HepG2 (cell line): ENCODE results near the gene RASL12. TPM values are rescaled to one million over a fixed set of nuclear protein-coding genes. Genes with fewer than 3 reads are reported as not detected.

Source experiments
- KIAA2018 ChIP-seq: sonication (generic); formaldehyde crosslinking; IDR thresholded peaks from 2 replicates; pipeline ENCODE4 v1.5.0; 2020; ENCODE audit warnings: mild to moderate bottlenecking, missing genetic modification reagents, borderline replicate concordance
- KLF13 ChIP-seq: sonication (generic); formaldehyde crosslinking; IDR thresholded peaks from 2 replicates; pipeline ENCODE4 v1.4.0; 2020; ENCODE audit warnings: mild to moderate bottlenecking, missing genetic modification reagents
- MED13 ChIP-seq: sonication (generic); formaldehyde crosslinking; IDR thresholded peaks from 2 replicates; pipeline ENCODE4 v1.5.0; 2020; ENCODE audit warnings: missing genetic modification reagents
- RARG ChIP-seq: sonication (generic); formaldehyde crosslinking; IDR thresholded peaks from 2 replicates; pipeline ENCODE4 v1.4.0; 2020; ENCODE audit warnings: low read depth, mild to moderate bottlenecking, missing genetic modification reagents
- SYNCRIP ChIP-seq: fragments of 200-400 bp; formaldehyde crosslinking; IDR thresholded peaks from 2 replicates; pipeline ENCODE4 v1.6.1; 2018; ENCODE audit warnings: mild to moderate bottlenecking, low read depth, low read length; ENCODE audit not compliant: insufficient read depth
- THAP11 ChIP-seq: IDR thresholded peaks from 2 replicates; pipeline ENCODE4 v1.6.1; 2016; ENCODE audit warnings: missing biosample characterization, missing genetic modification reagents
- ZFYVE20 ChIP-seq: sonication (generic); formaldehyde crosslinking; IDR thresholded peaks from 2 replicates; pipeline ENCODE4 v1.8.0; 2023; ENCODE audit warnings: low read depth, mild to moderate bottlenecking, moderate library complexity, missing genetic modification reagents, borderline replicate concordance
- ZNF3 ChIP-seq: IDR thresholded peaks from 2 replicates; pipeline ENCODE4 v1.7.0; 2017; ENCODE audit warnings: inconsistent platforms
- ZNF318 ChIP-seq: sonication (generic); formaldehyde crosslinking; IDR thresholded peaks from 2 replicates; pipeline ENCODE4 v1.4.0; 2020; ENCODE audit warnings: mild to moderate bottlenecking, missing genetic modification reagents
- ZNF326 ChIP-seq: sonication (generic); formaldehyde crosslinking; IDR thresholded peaks from 2 replicates; pipeline ENCODE4 v1.4.0; 2020; ENCODE audit warnings: missing genetic modification reagents, borderline replicate concordance
- ZNF570 ChIP-seq: sonication (generic); formaldehyde crosslinking; IDR thresholded peaks from 2 replicates; pipeline ENCODE4 v1.4.0; 2020; ENCODE audit warnings: mild to moderate bottlenecking, missing genetic modification reagents, borderline replicate concordance
- polyA plus RNA-seq, 8 experiments: library from polyadenylated mRNA; depleted of rRNA in 3 of 8; stranded (reverse) in 7 of 8; unstranded in 1 of 8; fragments of >200 nt; fragmentation: Illumina TruSeq in 4 of 8; extraction: Trizol in 4 of 8; gene quantifications; 2 replicates each; pipeline versions ENCODE4 v1.2.1 to v1.2.3, GENCODE V29; 2011 to 2016; ENCODE audit warnings: low read depth in 4 of 8, missing spikeins in 1 of 8, mixed read lengths in 1 of 8; ENCODE audit not compliant: insufficient read depth in 1 of 8
- total RNA-seq, 5 experiments: library from RNA; depleted of rRNA; stranded (reverse); fragments of >200 nt; fragmentation: Illumina TruSeq; extraction: Trizol; gene quantifications; 2 replicates each; pipeline ENCODE4 v1.2.3, GENCODE V29; 2016; ENCODE audit warnings: low read depth in 1 of 5

The RASL12 gene
- total and polyA plus RNA-seq, 2 of the 13 experiments (the other 11 are each of a cell fraction or from before 2014, with no cell fraction given) = 0.16 to 0.55 TPM

DNA sequence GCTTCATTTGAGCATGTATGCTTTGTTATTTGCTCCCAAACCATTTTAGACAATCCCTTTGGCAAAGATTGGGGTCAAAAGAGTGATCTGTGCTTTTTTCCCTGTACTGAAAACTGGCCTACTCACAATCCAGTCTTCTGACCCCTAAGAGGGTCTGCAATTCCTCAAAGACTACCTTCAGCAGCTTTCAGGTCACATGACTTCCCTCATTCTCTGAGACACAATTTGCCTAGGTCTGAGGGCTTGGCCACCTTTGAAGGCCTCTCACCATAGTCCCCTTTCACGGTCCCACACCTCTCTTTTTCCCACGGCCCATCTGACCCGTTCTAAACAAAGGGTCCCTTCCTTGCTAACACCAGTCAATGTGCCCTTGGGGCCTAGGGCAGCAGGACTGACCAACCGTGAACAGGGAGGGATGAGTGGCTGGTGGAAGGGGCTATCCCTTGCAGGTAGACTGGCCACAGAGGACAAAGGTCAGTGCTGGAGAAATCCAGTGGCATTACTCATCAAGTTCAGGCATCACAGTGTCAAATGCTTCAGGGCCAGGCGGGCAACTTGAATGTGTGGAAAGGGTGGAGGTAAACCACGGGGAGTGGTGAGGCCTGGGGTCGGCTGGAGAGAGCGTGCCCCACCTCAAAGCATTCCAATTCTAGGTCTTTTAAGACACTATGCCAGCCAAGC, 10.8 kb downstream of the RASL12 start (continued):
- TF ChIP-seq ZNF326 (CRISPR knock-in tag) (no peak), KIAA2018 (CRISPR knock-in tag) (no peak), THAP11 (CRISPR knock-in tag) (peak; percentile 70), SYNCRIP (no peak), ZFYVE20 (CRISPR knock-in tag) (no peak), ZNF318 (CRISPR knock-in tag) (0 out of 2 replicates have a peak, but pooled peaks have one; percentile 63), MED13 (CRISPR knock-in tag) (no peak), KLF13 (CRISPR knock-in tag) (no peak), RARG (CRISPR knock-in tag) (no peak), ZNF570 (CRISPR knock-in tag) (no peak), ZNF3 (CRISPR knock-in tag) (no peak)
